G401 (cell line): ENCODE results near the gene DVL1. TPM values are rescaled to one million over a fixed set of nuclear protein-coding genes. Genes with fewer than 3 reads are reported as not detected.
"Not testable (repeated sequence)": the region's sequence is repeated elsewhere in the genome, so short reads cannot be mapped to it uniquely, and the experiment has no call there.

Experiments
- DNase-seq: peaks from one replicate; pipeline ENCODE4 v3.0.0-alpha.2; 2015; ENCODE audit warnings: low spot score
- in situ Hi-C: cut with HindIII; loops from 2 replicates; pipeline ENCODE4 v1.10.0; 2016; ENCODE audit warnings: low sequenced_read_pairs, mixed read lengths
- total RNA-seq: library from RNA; depleted of rRNA; stranded (reverse); fragments of >200 nt; shearing (Covaris generic); gene quantifications from 2 replicates; pipeline ENCODE4 v1.2.3, GENCODE V29; 2014

Gene DVL1
- total RNA-seq, 1 experiment from 2014 or later: 70.2 TPM

- in situ Hi-C loops: loop anchor here (10.0 kb wide), 2 partner anchors 60 to 190 kb away; partner anchors contain the start of gene VWA1
Observed at GRCh38 chr1:1374589-1374928, 25.3 kb upstream of the DVL1 start.

GRCh38 chr1:1373815-1374588 is 24.8 kb upstream of the DVL1 start:
- in situ Hi-C loops: loop anchor here (10.0 kb wide), 2 partner anchors 61 to 191 kb away; partner anchors contain the start of gene VWA1
- no peak for DNase-seq

More at GRCh38 chr1:1374589-1374928, 25.3 kb upstream of the DVL1 start:
- no peak for DNase-seq

- no peak for DNase-seq
- in situ Hi-C loops: loop anchor here (10.0 kb wide), 2 partner anchors 62 to 192 kb away; partner anchors contain the start of gene VWA1
Observed at GRCh38 chr1:1373051-1373814, 24.0 kb upstream of the DVL1 start.

GRCh38 chr1:1371746-1372711 is 22.8 kb upstream of the DVL1 start:
- in situ Hi-C loops: loop anchor here (10.0 kb wide), 2 partner anchors 63 to 193 kb away; partner anchors contain the start of gene VWA1
- peak; percentile 36 for DNase-seq

GRCh38 chr1:1371364-1371745 is 22.1 kb upstream of the DVL1 start:
- in situ Hi-C loops: loop anchor here (10.0 kb wide), 2 partner anchors 63 to 193 kb away; partner anchors contain the start of gene VWA1
- DNase-seq: no peak

GRCh38 chr1:1370771-1371300 is 21.6 kb upstream of the DVL1 start:
- in situ Hi-C loops: loop anchor here (10.0 kb wide), 2 partner anchors 64 to 194 kb away; partner anchors contain the start of gene VWA1
- DNase-seq: no peak

GRCh38 chr1:1370094-1370493 is 20.9 kb upstream of the DVL1 start:
- in situ Hi-C loops: loop anchor here (10.0 kb wide), 2 partner anchors 65 to 195 kb away; partner anchors contain the start of gene VWA1
- DNase-seq: not testable (repeated sequence)

- in situ Hi-C loops: no loop called here
- no peak for DNase-seq
Observed at GRCh38 chr1:1367315-1367714, 18.1 kb upstream of the DVL1 start.

- in situ Hi-C loops: no loop called here
- DNase-seq: no peak
Observed at GRCh38 chr1:1366699-1367066, 17.5 kb upstream of the DVL1 start.

GRCh38 chr1:1365875-1366698 is 16.9 kb upstream of the DVL1 start:
- in situ Hi-C loops: no loop called here
- DNase-seq: no peak

- in situ Hi-C loops: no loop called here
- no peak for DNase-seq
Observed at GRCh38 chr1:1364266-1364665, 15.0 kb upstream of the DVL1 start.

- DNase-seq: no peak
- in situ Hi-C loops: no loop called here
Observed at GRCh38 chr1:1361982-1362423, 12.8 kb upstream of the DVL1 start.

- in situ Hi-C loops: no loop called here
- no peak for DNase-seq
Observed at GRCh38 chr1:1361233-1361981, 12.2 kb upstream of the DVL1 start.

- DNase-seq: no peak
- in situ Hi-C loops: no loop called here
Observed at GRCh38 chr1:1360506-1361169, 11.4 kb upstream of the DVL1 start.

GRCh38 chr1:1359664-1360468 is 10.6 kb upstream of the DVL1 start:
- in situ Hi-C loops: no loop called here
- no peak for DNase-seq

GRCh38 chr1:1359308-1359663 is 10.1 kb upstream of the DVL1 start:
- DNase-seq: no peak
- in situ Hi-C loops: no loop called here
